HFFc6 (cell line): ENCODE results near the gene THTPA. TPM values are rescaled to one million over a fixed set of nuclear protein-coding genes. Genes with fewer than 3 reads are reported as not detected.
"Not testable (repeated sequence)": the region's sequence is repeated elsewhere in the genome, so short reads cannot be mapped to it uniquely, and the experiment has no call there.

Experiments
- DNase-seq: peaks from one replicate; pipeline ENCODE4 v3.0.0-alpha.2; 2018
- H3K27ac Mint-ChIP-seq: 2 replicates; pipeline ENCODE4 v1.8.0; 2020; ENCODE audit warnings: mild to moderate bottlenecking, mixed read lengths
- H3K27me3 Mint-ChIP-seq: 2 replicates; pipeline ENCODE4 v1.8.0; 2021; ENCODE audit warnings: mild to moderate bottlenecking, moderate library complexity, mixed read lengths; ENCODE audit not compliant: insufficient read depth
- H3K36me3 Mint-ChIP-seq: 2 replicates; pipeline ENCODE4 v1.8.0; 2021; ENCODE audit warnings: low read depth, mixed read lengths
- H3K4me1 Mint-ChIP-seq: 2 replicates; pipeline ENCODE4 v1.8.0; 2020; ENCODE audit warnings: low read depth, mixed read lengths
- H3K4me3 Mint-ChIP-seq: 2 replicates; pipeline ENCODE4 v1.8.0; 2020; ENCODE audit warnings: mild to moderate bottlenecking, moderate library complexity, mixed read lengths
- H3K9me3 Mint-ChIP-seq: 2 replicates; pipeline ENCODE4 v1.8.0; 2020; ENCODE audit warnings: mild to moderate bottlenecking, mixed read lengths
- total RNA-seq, 6 experiments: library from RNA; stranded (reverse); fragmentation: NEBNext Ultra II Directional; extraction: Animal tissue kit (Norgen Biotek cat#: 25700); gene quantifications; 2 replicates in 1 of 6; 3 replicates in 5 of 6; pipeline ENCODE4 v1.2.3, GENCODE V29; 2021
- TF ChIP-seq, protein P1 (sequence below): fragments of 200-600 bp; sonication (generic); IDR thresholded peaks from 2 replicates; pipeline ENCODE4 v1.5.0; 2021; ENCODE audit warnings: antibody characterized with exemption, mild to moderate bottlenecking

Gene THTPA
- total RNA-seq, 6 experiments from 2014 or later = 10.4 to 14.1 (median 11.0) TPM

- Mint-ChIP-seq H3K4me1 (no peaks in the 10 kb centered on the region), H3K9me3 (peaks cover 3% of the 10 kb centered on the region; the same call in 1 of the 2 replicates), H3K27me3 (peaks cover 3% of the 10 kb centered on the region; the same call in 1 of the 2 replicates), H3K27ac (no peak overlapping the region), H3K4me3 (no peak overlapping the region), H3K36me3 (no peaks in the 10 kb centered on the region)
- DNase-seq = peak; percentile 82
- TF ChIP-seq, protein P1, sequence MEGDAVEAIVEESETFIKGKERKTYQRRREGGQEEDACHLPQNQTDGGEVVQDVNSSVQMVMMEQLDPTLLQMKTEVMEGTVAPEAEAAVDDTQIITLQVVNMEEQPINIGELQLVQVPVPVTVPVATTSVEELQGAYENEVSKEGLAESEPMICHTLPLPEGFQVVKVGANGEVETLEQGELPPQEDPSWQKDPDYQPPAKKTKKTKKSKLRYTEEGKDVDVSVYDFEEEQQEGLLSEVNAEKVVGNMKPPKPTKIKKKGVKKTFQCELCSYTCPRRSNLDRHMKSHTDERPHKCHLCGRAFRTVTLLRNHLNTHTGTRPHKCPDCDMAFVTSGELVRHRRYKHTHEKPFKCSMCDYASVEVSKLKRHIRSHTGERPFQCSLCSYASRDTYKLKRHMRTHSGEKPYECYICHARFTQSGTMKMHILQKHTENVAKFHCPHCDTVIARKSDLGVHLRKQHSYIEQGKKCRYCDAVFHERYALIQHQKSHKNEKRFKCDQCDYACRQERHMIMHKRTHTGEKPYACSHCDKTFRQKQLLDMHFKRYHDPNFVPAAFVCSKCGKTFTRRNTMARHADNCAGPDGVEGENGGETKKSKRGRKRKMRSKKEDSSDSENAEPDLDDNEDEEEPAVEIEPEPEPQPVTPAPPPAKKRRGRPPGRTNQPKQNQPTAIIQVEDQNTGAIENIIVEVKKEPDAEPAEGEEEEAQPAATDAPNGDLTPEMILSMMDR = peak; percentile 85
Observed at GRCh38 chr14:23588884-23589598, 33.0 kb downstream of the THTPA start.

- H3K27ac Mint-ChIP-seq = no peak overlapping the region
- no peak overlapping the region for H3K4me3 Mint-ChIP-seq
- peaks cover 5% of the 10 kb centered on the region for H3K27me3 Mint-ChIP-seq
Observed at GRCh38 chr14:23589606-23590005, 33.5 kb downstream of the THTPA start.

DNA sequence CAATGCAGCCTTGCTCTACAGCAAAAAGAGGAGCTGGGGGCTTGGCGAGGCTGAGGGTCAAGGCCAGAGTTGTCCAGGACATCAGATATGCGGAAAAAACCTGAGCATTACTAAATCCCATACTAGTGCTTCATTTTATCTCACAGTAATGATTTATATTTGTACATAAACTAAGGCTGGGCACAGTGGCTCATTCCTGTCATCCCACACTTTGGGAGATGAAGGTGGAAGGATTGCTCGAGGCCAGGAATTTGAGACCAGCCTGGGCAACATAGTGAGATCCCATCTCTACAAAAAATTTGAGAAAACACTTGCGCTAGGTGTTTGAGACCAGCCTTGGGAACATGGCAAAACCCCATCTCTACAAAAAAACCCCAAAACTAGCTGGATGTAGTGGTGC lies 34.1 kb downstream of the THTPA start:
- no peaks in the 10 kb centered on the region for H3K9me3 Mint-ChIP-seq

More at GRCh38 chr14:23589606-23590005, 33.5 kb downstream of the THTPA start:
- no peaks in the 10 kb centered on the region for H3K4me1 Mint-ChIP-seq
- H3K36me3 Mint-ChIP-seq = no peaks in the 10 kb centered on the region
- no peak for DNase-seq
- H3K9me3 Mint-ChIP-seq = no peaks in the 10 kb centered on the region
- TF ChIP-seq, protein P1 = no peak

GRCh38 chr14:23594191-23594590 lies 38.1 kb downstream of the THTPA start:
- H3K27ac Mint-ChIP-seq, H3K9me3 Mint-ChIP-seq, H3K4me3 Mint-ChIP-seq, H3K27me3 Mint-ChIP-seq, H3K4me1 Mint-ChIP-seq, H3K36me3 Mint-ChIP-seq, DNase-seq: not testable (repeated sequence)

More for the DNA sequence above, 34.1 kb downstream of the THTPA start:
- no peak for DNase-seq
- Mint-ChIP-seq H3K4me3 (no peak overlapping the region), H3K27me3 (peaks cover 5% of the 10 kb centered on the region), H3K36me3 (no peaks in the 10 kb centered on the region), H3K4me1 (no peaks in the 10 kb centered on the region), H3K27ac (no peak overlapping the region)
- TF ChIP-seq, protein P1 = no peak

DNA sequence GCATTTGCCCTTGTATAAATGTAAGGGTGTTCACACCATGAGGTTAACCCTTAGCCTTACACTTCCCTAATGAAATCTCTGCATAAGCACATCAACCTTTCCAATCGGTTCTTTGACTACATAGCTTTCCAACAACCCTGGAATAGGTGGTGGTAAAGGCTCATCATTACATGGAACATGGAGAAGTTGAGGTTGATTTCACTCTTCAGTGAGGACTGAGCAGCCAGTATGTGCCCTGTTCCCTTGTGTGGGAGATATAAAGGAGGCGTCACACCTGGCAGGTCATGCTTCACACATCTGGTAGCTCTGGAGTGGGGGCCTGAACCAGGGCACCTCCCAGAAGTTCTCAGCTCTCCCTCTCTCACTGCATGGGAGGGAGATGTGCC lies 44.2 kb downstream of the THTPA start:
- Mint-ChIP-seq H3K4me1 (peaks cover 9% of the 10 kb centered on the region; the same call in 1 of the 2 replicates), H3K9me3 (no peaks in the 10 kb centered on the region)

GRCh38 chr14:23600806-23601205 lies 44.7 kb downstream of the THTPA start:
- peaks cover 10% of the 10 kb centered on the region for H3K27me3 Mint-ChIP-seq

More for the DNA sequence above, 44.2 kb downstream of the THTPA start:
- TF ChIP-seq, protein P1 = no peak
- Mint-ChIP-seq H3K4me3 (no peak overlapping the region), H3K27ac (no peak overlapping the region), H3K27me3 (peaks cover 10% of the 10 kb centered on the region), H3K36me3 (no peaks in the 10 kb centered on the region)
- no peak for DNase-seq

More at GRCh38 chr14:23600806-23601205, 44.7 kb downstream of the THTPA start:
- Mint-ChIP-seq H3K4me1 (peaks cover 13% of the 10 kb centered on the region), H3K36me3 (no peaks in the 10 kb centered on the region), H3K4me3 (no peak overlapping the region), H3K9me3 (no peaks in the 10 kb centered on the region), H3K27ac (no peak overlapping the region)
- no peak for DNase-seq
- TF ChIP-seq, protein P1 = no peak
